SU-DHL-6 (cell line): ENCODE data around the gene HRG.
"Not testable (repeated sequence)": the region's sequence is repeated elsewhere in the genome, so short reads cannot be mapped to it uniquely, and the experiment has no call there.

Source experiments
- EZH2phosphoT487 ChIP-seq: fragments of 200-600 bp; sonication (generic), shearing (Covaris generic); conservative IDR thresholded peaks from 2 replicates; pipeline ENCODE4 v1.6.1; 2018; ENCODE audit warnings: mild to moderate bottlenecking, antibody characterized with exemption, low read length, moderate library complexity, mixed read lengths
- TF ChIP-seq, protein P1 (sequence below): fragments of 200-600 bp; sonication (generic); IDR thresholded peaks from one replicate; pipeline ENCODE4 v1.5.1; 2017; ENCODE audit warnings: antibody characterized with exemption, mild to moderate bottlenecking, low read length, moderate library complexity; ENCODE audit not compliant: insufficient read depth, poor library complexity, severe bottlenecking

GRCh38 chr3:186702451-186702850, 36.6 kb downstream of the HRG start:
- TF ChIP-seq, protein P1, sequence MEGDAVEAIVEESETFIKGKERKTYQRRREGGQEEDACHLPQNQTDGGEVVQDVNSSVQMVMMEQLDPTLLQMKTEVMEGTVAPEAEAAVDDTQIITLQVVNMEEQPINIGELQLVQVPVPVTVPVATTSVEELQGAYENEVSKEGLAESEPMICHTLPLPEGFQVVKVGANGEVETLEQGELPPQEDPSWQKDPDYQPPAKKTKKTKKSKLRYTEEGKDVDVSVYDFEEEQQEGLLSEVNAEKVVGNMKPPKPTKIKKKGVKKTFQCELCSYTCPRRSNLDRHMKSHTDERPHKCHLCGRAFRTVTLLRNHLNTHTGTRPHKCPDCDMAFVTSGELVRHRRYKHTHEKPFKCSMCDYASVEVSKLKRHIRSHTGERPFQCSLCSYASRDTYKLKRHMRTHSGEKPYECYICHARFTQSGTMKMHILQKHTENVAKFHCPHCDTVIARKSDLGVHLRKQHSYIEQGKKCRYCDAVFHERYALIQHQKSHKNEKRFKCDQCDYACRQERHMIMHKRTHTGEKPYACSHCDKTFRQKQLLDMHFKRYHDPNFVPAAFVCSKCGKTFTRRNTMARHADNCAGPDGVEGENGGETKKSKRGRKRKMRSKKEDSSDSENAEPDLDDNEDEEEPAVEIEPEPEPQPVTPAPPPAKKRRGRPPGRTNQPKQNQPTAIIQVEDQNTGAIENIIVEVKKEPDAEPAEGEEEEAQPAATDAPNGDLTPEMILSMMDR = not testable (repeated sequence)
- TF ChIP-seq EZH2phosphoT487 = not testable (repeated sequence)
